SH-SY5Y (cell line): ENCODE results near the gene PDCD1.

Experiments used
- GATA2 ChIP-seq: IDR thresholded peaks from 2 replicates; pipeline ENCODE4 v1.6.1; 2011; ENCODE audit warnings: mild to moderate bottlenecking, low read depth, low read length
- GATA3 ChIP-seq: IDR thresholded peaks from 2 replicates; pipeline ENCODE4 v1.6.1; 2011; ENCODE audit warnings: low read depth, mild to moderate bottlenecking, low read length, moderate library complexity

DNA sequence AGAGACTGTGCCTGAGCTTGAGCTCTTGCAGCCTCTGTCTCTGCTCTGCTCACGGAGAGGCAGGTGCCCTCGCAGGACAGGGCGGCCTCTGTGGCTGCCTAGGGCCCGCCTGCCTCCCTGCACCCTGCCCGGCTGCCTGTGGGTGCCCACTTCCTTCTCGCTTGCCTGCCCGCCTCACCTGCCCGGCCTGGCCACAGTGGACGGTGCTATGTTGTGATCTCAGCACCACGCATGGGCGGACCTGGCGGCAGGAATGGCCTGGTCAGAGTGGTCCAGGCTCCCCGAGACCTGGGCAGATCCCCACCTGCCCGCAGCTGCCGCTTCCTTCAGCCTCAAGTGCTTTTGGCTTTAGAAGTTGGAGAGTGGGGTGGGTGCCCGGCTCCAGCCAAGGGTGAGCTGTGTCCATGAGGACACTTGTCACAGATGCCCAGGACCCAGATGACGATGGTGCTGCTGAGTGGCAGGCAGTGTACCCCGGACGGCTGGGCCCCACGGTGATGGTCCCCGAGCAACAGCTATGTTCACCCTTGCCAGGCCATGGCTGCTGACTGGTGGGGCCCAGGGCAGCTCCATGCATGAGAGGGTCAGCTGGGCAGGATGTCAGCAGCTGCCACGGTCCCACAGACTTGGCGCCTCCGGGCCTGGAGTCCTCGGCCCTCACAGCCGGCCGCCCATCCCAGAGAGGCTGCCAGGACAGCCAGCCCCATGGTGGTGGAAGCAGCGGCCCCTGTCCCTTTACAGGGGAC is 36.2 kb upstream of the PDCD1 start:
- no peak for TF ChIP-seq GATA2
- no peak for TF ChIP-seq GATA3
